DOHH2 (cell line): ENCODE measurements around the gene PPP1R3A.

Experiments used
- CTCF ChIP-seq: fragments of 200-600 bp; sonication (generic); IDR thresholded peaks from one replicate; pipeline ENCODE4 v1.5.1; 2014; ENCODE audit warnings: antibody characterized with exemption, mild to moderate bottlenecking, low read depth, low read length; ENCODE audit not compliant: poor library complexity, severe bottlenecking
- EZH2phosphoT487 ChIP-seq: fragments of 200-600 bp; sonication (generic); IDR thresholded peaks from 2 replicates; pipeline ENCODE4 v1.6.1; 2017; ENCODE audit warnings: borderline replicate concordance, mild to moderate bottlenecking, antibody characterized with exemption, low read length, moderate library complexity, mixed read lengths

- no peak for TF ChIP-seq CTCF
- no peak for TF ChIP-seq EZH2phosphoT487
These were observed 45.2 kb downstream of the PPP1R3A start for GRCh38 chr7:113873554-113874151.
